GM12878 (cell line): ENCODE data around the gene CSMD2. TPM values are rescaled to one million over a fixed set of nuclear protein-coding genes. Genes with fewer than 3 reads are reported as not detected.
A peak's percentile ranks its signal among the peaks of the same experiment; 100 is the strongest.

Source experiments
- ATAC-seq: fragments of 200-7000 bp; cut with Tn5 transposase; 3 replicates; pipeline ENCODE4 v1.9.1; 2020; ENCODE audit warnings: mild to moderate bottlenecking, moderate library complexity
- BruUV-seq: library from RNA; stranded (reverse); fragments of 400-500 nt; replicated peaks from 2 replicates; lab custom pipeline; 2021; lab: Mats Ljungman, UMichigan
- CTCF ChIA-PET: fragments of 300-600 bp; sonication (Branson Sonifier 250); formaldehyde crosslinking; extraction: SDS; loops from one replicate; lab custom pipeline; 2021; ENCODE audit warnings: inconsistent platforms; lab: Yijun Ruan, JAX
- POLR2A ChIA-PET: fragments of 350-600 bp; formaldehyde crosslinking; extraction: SDS; loops from one replicate; lab custom pipeline; 2021; ENCODE audit warnings: inconsistent platforms; lab: Charles Lee
- RAD21 ChIA-PET: fragments of 300-600 bp; sonication (Branson Sonifier 250); formaldehyde crosslinking; loops from one replicate; lab custom pipeline; 2023; ENCODE audit warnings: antibody characterized with exemption; ENCODE audit not compliant: unreplicated experiment; lab: Charles Lee
- SMC1A ChIA-PET: fragments of 300-600 bp; sonication (Branson Sonifier 250); formaldehyde crosslinking; loops from one replicate; lab custom pipeline; 2023; ENCODE audit not compliant: unreplicated experiment, uncharacterized antibody; lab: Charles Lee
- DNase-seq: peaks from one replicate; pipeline ENCODE4 v3.0.0-alpha.2; 2011; ENCODE audit warnings: low read depth, low spot score
- FAIRE-seq: peaks from 3 replicates; lab custom pipeline; 2011; peaks lifted over from hg19 to GRCh38; lab: Jason Lieb, UNC
- H2AFZ ChIP-seq: 2 replicates; pipeline ENCODE4 v1.6.0; 2011; ENCODE audit warnings: low read depth, low read length, control low read depth; ENCODE audit not compliant: control insufficient read depth
- H3K27ac ChIP-seq: 2 replicates; pipeline ENCODE4 v1.5.1; 2011; ENCODE audit warnings: control low read depth; ENCODE audit not compliant: control insufficient read depth, insufficient read depth
- H3K27me3 ChIP-seq, 2 experiments: replicated peaks in 1 of 2; 2 replicates each; pipeline versions ENCODE4 v1.6.0 to v1.6.1; 2011; ENCODE audit warnings: low read length in 1 of 2; ENCODE audit not compliant: control insufficient read depth in 2 of 2, insufficient read depth in 2 of 2
- H3K36me3 ChIP-seq, 2 experiments: 2 replicates each; pipeline ENCODE4 v1.5.1; 2011; ENCODE audit warnings: low read length in 1 of 2; ENCODE audit not compliant: control insufficient read depth in 2 of 2, insufficient read depth in 2 of 2
- H3K4me1 ChIP-seq: 2 replicates; pipeline ENCODE4 v1.6.1; 2011; ENCODE audit warnings: mild to moderate bottlenecking, low read length, moderate library complexity, mixed read lengths; ENCODE audit not compliant: control insufficient read depth, insufficient read depth
- H3K4me2 ChIP-seq: 2 replicates; pipeline ENCODE4 v1.6.0; 2011; ENCODE audit warnings: control low read depth; ENCODE audit not compliant: control insufficient read depth, insufficient read depth
- H3K4me3 ChIP-seq: fragments of 200-600 bp; sonication (generic); 2 replicates; pipeline ENCODE4 v1.5.1; 2016
- H3K79me2 ChIP-seq: 2 replicates; pipeline ENCODE4 v1.6.0; 2011; ENCODE audit warnings: low read length; ENCODE audit not compliant: control insufficient read depth, insufficient read depth
- H3K9ac ChIP-seq: 2 replicates; pipeline ENCODE4 v1.8.0; 2011; ENCODE audit warnings: low read length, control low read depth, mixed read lengths; ENCODE audit not compliant: control insufficient read depth, insufficient read depth
- H3K9me3 ChIP-seq: replicated peaks from 3 replicates; pipeline ENCODE4 v1.5.1; 2011; ENCODE audit warnings: mild to moderate bottlenecking, low read length; ENCODE audit not compliant: control insufficient read depth, insufficient read depth
- H4K20me1 ChIP-seq: 2 replicates; pipeline ENCODE4 v1.6.0; 2011; ENCODE audit not compliant: control insufficient read depth, insufficient read depth
- ESRRA ChIP-seq: IDR thresholded peaks from 2 replicates; pipeline ENCODE4 v1.6.1; 2012; ENCODE audit warnings: mild to moderate bottlenecking, low read length, improper control_type of control experiment
- HCFC1 ChIP-seq: fragments of 150-350 bp; IDR thresholded peaks from 2 replicates; pipeline ENCODE4 v1.6.1; 2014; ENCODE audit warnings: low read length
- IRF3 ChIP-seq: fragments of 450-650 bp; IDR thresholded peaks from 2 replicates; pipeline ENCODE4 v1.6.1; 2014; ENCODE audit warnings: mild to moderate bottlenecking
- NBN ChIP-seq: fragments of 450-650 bp; IDR thresholded peaks from 2 replicates; pipeline ENCODE4 v1.6.1; 2016
- SPI1 ChIP-seq: IDR thresholded peaks from 2 replicates; pipeline ENCODE4 v1.6.1; 2011; ENCODE audit warnings: low read depth, mild to moderate bottlenecking, low read length, moderate library complexity, borderline replicate concordance; ENCODE audit not compliant: insufficient read depth
- ZNF207 ChIP-seq: fragments of 450-650 bp; IDR thresholded peaks from 2 replicates; pipeline ENCODE4 v1.6.1; 2014; ENCODE audit warnings: antibody characterized with exemption, mild to moderate bottlenecking, borderline replicate concordance
- ZNF687 ChIP-seq: fragments of 450-650 bp; IDR thresholded peaks from 2 replicates; pipeline ENCODE4 v1.6.1; 2017; ENCODE audit warnings: mild to moderate bottlenecking, moderate library complexity
- WGBS: methylation state at CpG from one replicate; pipeline ENCODE4 v1.1.6; 2016; ENCODE audit warnings: low lambda C conversion rate; ENCODE audit not compliant: insufficient replicate concordance, insufficient coverage; ENCODE audit errors: missing lambda C conversion rate; 5-methylcytosine and 5-hydroxymethylcytosine counted together
- in situ Hi-C: fragments of 300-500 bp; cut with MboI; formaldehyde crosslinking; loops from 9 replicates; pipeline ENCODE4 v1.14.3; 2018; ENCODE audit warnings: mixed read lengths
- intact Hi-C: fragments of 100-400 bp; cut with micrococcal nuclease; formaldehyde crosslinking; loops from one replicate; pipeline ENCODE4 v1.14.2; 2022; ENCODE audit not compliant: unreplicated experiment
- polyA plus RNA-seq, 11 experiments: library from polyadenylated mRNA; depleted of rRNA in 4 of 11; unstranded in 6 of 11; stranded (reverse) in 5 of 11; fragments of >200 nt; fragmentation: Nextera tagmentation in 4 of 11; fragmentation: Illumina TruSeq in 1 of 11; extraction: Ambion mirVana in 4 of 11; extraction: Trizol in 1 of 11; gene quantifications; 1 replicate in 1 of 11; 2 replicates in 10 of 11; pipeline versions ENCODE4 v1.2.1 to v1.2.3, GENCODE V29; 2011 to 2016; ENCODE audit warnings: inconsistent platforms in 2 of 11, missing spikeins in 2 of 11, low read depth in 1 of 11
- total RNA-seq, 4 experiments: library from RNA; depleted of rRNA in 3 of 4; stranded (reverse); fragments of >200 nt in 3 of 4; fragmentation: Illumina TruSeq in 1 of 4; extraction: Trizol in 1 of 4; gene quantifications; 2 replicates each; pipeline versions ENCODE4 v1.2.1 to v1.2.3, GENCODE V29; 2013 to 2021

The CSMD2 gene
- total and polyA plus RNA-seq, 10 of the 15 experiments (the other 5 are each of a cell fraction or from before 2014, with no cell fraction given), result under 0.01 TPM; not detected in 9

GRCh38 chr1:34049994-34050393 lies 115.0 kb downstream of the CSMD2 start (continued):
- TF ChIP-seq ZNF687, result no peak
- TF ChIP-seq ZNF207, result no peak
- TF ChIP-seq IRF3, result no peak
- TF ChIP-seq HCFC1, result no peak
- TF ChIP-seq, all 136 proteins: peak for 0

DNA sequence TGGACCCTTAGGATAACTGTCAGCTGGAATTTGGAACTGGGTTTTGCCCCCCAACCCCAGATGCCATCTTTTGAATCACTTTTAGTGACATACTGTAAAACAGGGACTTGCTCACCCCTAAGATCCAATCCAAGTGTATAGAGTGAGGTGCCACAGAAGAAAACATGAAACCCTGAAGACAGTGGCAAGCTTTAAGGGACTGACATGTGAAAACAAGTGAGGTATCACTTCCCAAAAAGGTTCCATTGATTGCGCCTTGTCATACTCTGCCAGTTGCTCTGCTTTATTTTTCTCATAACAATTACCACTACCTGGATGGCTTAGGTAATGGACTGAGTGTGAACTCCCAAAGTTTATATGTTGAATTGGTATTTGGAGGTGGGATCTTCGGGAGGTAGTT lies 115.6 kb downstream of the CSMD2 start:
- Histone ChIP-seq H3K27ac (no peak overlapping the region), H3K36me3 (no peaks in the 10 kb centered on the region), H3K4me1 (no peaks in the 10 kb centered on the region), H3K9ac (no peak overlapping the region), H3K79me2 (no peaks in the 10 kb centered on the region), H3K4me3 (no peak overlapping the region), H2AFZ (no peak overlapping the region), H3K9me3 (no peaks in the 10 kb centered on the region), H4K20me1 (no peaks in the 10 kb centered on the region), H3K4me2 (no peak overlapping the region), H3K27me3 (no peaks in the 10 kb centered on the region)
- DNase-seq (no peak), ATAC-seq (no peak), FAIRE-seq (no peak)
- intact Hi-C loops (no loop called here), in situ Hi-C loops (no loop called here)
- ChIA-PET SMC1A (no interaction called here), CTCF (no interaction called here), POLR2A (no interaction called here), RAD21 (no interaction called here)
- WGBS, result 18% methylated on average over 2 of the region's 2 CpGs
- TF ChIP-seq SPI1 (peak; percentile 57; the same call in 1 of the 2 replicates), NBN (no peak), ESRRA (no peak)
- BruUV-seq, result no TSS peak
